ENCODE results near the gene TUFM. TPM values are rescaled to one million over a fixed set of nuclear protein-coding genes. Genes with fewer than 3 reads are reported as not detected.

Gene TUFM
- total and polyA plus RNA-seq, 10 donors = 76.3 to 194 (median 117) TPM

- DNase-seq = no peak
- no peak for TF ChIP-seq CTCF (IDR thresholded peaks at IDR 0.05 in 8 of 11, conservative IDR thresholded peaks at IDR 0.05 in 3 of 11)
- TF ChIP-seq POLR2AphosphoS5 (IDR thresholded peaks at IDR 0.05) = no peak
- no peak for TF ChIP-seq POLR2A (IDR thresholded peaks at IDR 0.05)
- no peak overlapping the region for H3K4me3 ChIP-seq
- intact Hi-C loops (cut with DNase I; ENCODE audit: low total_unique reads) = no loop called here
- no peaks in the 10 kb centered on the region for H3K9me3 ChIP-seq
- H3K4me1 ChIP-seq = peaks cover 10 to 37% (median 28%) of the 10 kb centered on the region in 6 donors
- no peak overlapping the region for H3K27ac ChIP-seq
- H3K36me3 ChIP-seq = peaks cover 5 to 67% (median 53%) of the 10 kb centered on the region in 6 donors
- H3K27me3 ChIP-seq (replicated peaks in 1 of 7) = no peaks in the 10 kb centered on the region
- WGBS, 5 donors = 92 to 93% (median 93%) methylated on average over 13 of the region's 13 CpGs
Observed at GRCh38 chr16:28867241-28867640, 21.1 kb upstream of the TUFM start.

GRCh38 chr16:28866454-28866804, 20.3 kb upstream of the TUFM start:
- peaks cover 10 to 42% (median 29%) of the 10 kb centered on the region in 6 donors for H3K4me1 ChIP-seq
- peak; percentile 67 for DNase-seq
- no peak overlapping the region for H3K4me3 ChIP-seq
- 81 to 92% (median 89%) methylated on average over 17 of the region's 17 CpGs for WGBS, 5 donors
- no peaks in the 10 kb centered on the region for H3K9me3 ChIP-seq
- H3K27ac ChIP-seq = no peak overlapping the region
- no peak for TF ChIP-seq CTCF (IDR thresholded peaks at IDR 0.05 in 8 of 11, conservative IDR thresholded peaks at IDR 0.05 in 3 of 11)
- no peak for TF ChIP-seq POLR2A (IDR thresholded peaks at IDR 0.05)
- no peak for TF ChIP-seq POLR2AphosphoS5 (IDR thresholded peaks at IDR 0.05)
- no peaks in the 10 kb centered on the region for H3K27me3 ChIP-seq (replicated peaks in 1 of 7)
- H3K36me3 ChIP-seq = peaks cover 5 to 59% (median 46%) of the 10 kb centered on the region in 6 donors
- intact Hi-C loops (cut with DNase I; ENCODE audit: low total_unique reads) = no loop called here

GRCh38 chr16:28865722-28866453, 19.7 kb upstream of the TUFM start:
- TF ChIP-seq POLR2A (IDR thresholded peaks at IDR 0.05) = no peak
- no peak for TF ChIP-seq CTCF (IDR thresholded peaks at IDR 0.05 in 8 of 11, conservative IDR thresholded peaks at IDR 0.05 in 3 of 11)
- TF ChIP-seq POLR2AphosphoS5 (IDR thresholded peaks at IDR 0.05) = no peak
- peak; percentile 73 for DNase-seq

GRCh38 chr16:28865001-28865688, 19.0 kb upstream of the TUFM start:
- intact Hi-C loops (cut with DNase I; ENCODE audit: low total_unique reads) = no loop called here
- no peak overlapping the region for H3K27ac ChIP-seq
- no peaks in the 10 kb centered on the region for H3K27me3 ChIP-seq (replicated peaks in 1 of 7)
- H3K36me3 ChIP-seq = peaks cover 3 to 46% (median 36%) of the 10 kb centered on the region in 6 donors
- DNase-seq = no peak
- peak overlapping the region in 3 of 8 donors; percentile 75 to 94 (median 90) for H3K4me3 ChIP-seq
- no peaks in the 10 kb centered on the region for H3K9me3 ChIP-seq
- H3K4me1 ChIP-seq = peaks cover 10 to 42% (median 29%) of the 10 kb centered on the region in 6 donors
- WGBS, 5 donors = 85 to 92% (median 90%) methylated on average over 12 of the region's 12 CpGs
- TF ChIP-seq CTCF (IDR thresholded peaks at IDR 0.05 in 8 of 11, conservative IDR thresholded peaks at IDR 0.05 in 3 of 11) (no peak), POLR2A (IDR thresholded peaks at IDR 0.05) (no peak), POLR2AphosphoS5 (IDR thresholded peaks at IDR 0.05) (no peak)

More at GRCh38 chr16:28865722-28866453, 19.7 kb upstream of the TUFM start:
- H3K36me3 ChIP-seq = peaks cover 5 to 53% (median 42%) of the 10 kb centered on the region in 6 donors
- H3K4me1 ChIP-seq = peaks cover 10 to 42% (median 29%) of the 10 kb centered on the region in 6 donors
- no peak overlapping the region for H3K4me3 ChIP-seq
- WGBS, 5 donors = 80 to 83% (median 82%) methylated on average over 24 to 32 of the region's 32 CpGs
- intact Hi-C loops (cut with DNase I; ENCODE audit: low total_unique reads) = no loop called here
- no peaks in the 10 kb centered on the region for H3K27me3 ChIP-seq (replicated peaks in 1 of 7)
- H3K9me3 ChIP-seq = no peaks in the 10 kb centered on the region
- no peak overlapping the region for H3K27ac ChIP-seq
